ENCODE results near the gene HSF4.

The HSF4 gene

DNA sequence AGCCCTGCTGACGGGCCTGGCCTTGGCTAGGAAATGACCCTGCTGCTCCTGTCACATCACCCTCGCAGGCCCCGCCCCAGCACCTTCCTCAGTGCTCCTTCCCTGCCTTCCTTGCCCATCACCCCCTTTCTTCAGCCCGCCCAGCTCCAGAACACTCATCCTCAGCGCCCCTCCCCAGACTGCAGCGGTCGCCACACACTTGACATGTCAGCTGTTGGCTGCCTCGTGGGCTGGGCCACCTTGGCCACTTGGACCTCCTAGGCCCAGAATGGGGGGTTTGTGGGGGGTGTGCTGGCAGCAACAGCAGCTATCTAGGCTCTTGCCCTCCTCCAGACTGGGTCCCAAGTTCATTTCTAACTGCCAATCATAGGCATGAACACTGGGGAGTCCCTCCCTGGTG lies 45.0 kb downstream of the HSF4 start:
- Histone ChIP-seq H3K27ac (no peak overlapping the region), H3K9me3 (ENCODE audit: severe bottlenecking) (no peaks in the 10 kb centered on the region), H3K27me3 (ENCODE audit: insufficient read depth, low read depth, severe bottlenecking) (no peaks in the 10 kb centered on the region), H3K36me3 (peaks cover 2% of the 10 kb centered on the region; the same call in 1 of the 2 replicates), H3K4me3 (ENCODE audit: low read depth, low read length) (no peak overlapping the region)
- DNase-seq, result no peak
- TF ChIP-seq, protein P1, sequence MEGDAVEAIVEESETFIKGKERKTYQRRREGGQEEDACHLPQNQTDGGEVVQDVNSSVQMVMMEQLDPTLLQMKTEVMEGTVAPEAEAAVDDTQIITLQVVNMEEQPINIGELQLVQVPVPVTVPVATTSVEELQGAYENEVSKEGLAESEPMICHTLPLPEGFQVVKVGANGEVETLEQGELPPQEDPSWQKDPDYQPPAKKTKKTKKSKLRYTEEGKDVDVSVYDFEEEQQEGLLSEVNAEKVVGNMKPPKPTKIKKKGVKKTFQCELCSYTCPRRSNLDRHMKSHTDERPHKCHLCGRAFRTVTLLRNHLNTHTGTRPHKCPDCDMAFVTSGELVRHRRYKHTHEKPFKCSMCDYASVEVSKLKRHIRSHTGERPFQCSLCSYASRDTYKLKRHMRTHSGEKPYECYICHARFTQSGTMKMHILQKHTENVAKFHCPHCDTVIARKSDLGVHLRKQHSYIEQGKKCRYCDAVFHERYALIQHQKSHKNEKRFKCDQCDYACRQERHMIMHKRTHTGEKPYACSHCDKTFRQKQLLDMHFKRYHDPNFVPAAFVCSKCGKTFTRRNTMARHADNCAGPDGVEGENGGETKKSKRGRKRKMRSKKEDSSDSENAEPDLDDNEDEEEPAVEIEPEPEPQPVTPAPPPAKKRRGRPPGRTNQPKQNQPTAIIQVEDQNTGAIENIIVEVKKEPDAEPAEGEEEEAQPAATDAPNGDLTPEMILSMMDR (IDR thresholded peaks at IDR 0.05; ENCODE audit: low read depth, low read length), result no peak

- H3K27me3 ChIP-seq (ENCODE audit: insufficient read depth, low read depth, severe bottlenecking), result no peaks in the 10 kb centered on the region
Observed at GRCh38 chr16:67210069-67210937, 45.8 kb downstream of the HSF4 start.

GRCh38 chr16:67211674-67212073 lies 47.1 kb downstream of the HSF4 start:
- Histone ChIP-seq H3K27me3 (ENCODE audit: insufficient read depth, low read depth, severe bottlenecking) (no peaks in the 10 kb centered on the region), H3K36me3 (no peaks in the 10 kb centered on the region), H3K9me3 (ENCODE audit: severe bottlenecking) (no peaks in the 10 kb centered on the region), H3K27ac (no peak overlapping the region), H3K4me3 (ENCODE audit: low read depth, low read length) (no peak overlapping the region)
- no peak for DNase-seq
- TF ChIP-seq, protein P1 (IDR thresholded peaks at IDR 0.05; ENCODE audit: low read depth, low read length), result no peak

More at GRCh38 chr16:67210069-67210937, 45.8 kb downstream of the HSF4 start:
- Histone ChIP-seq H3K27ac (no peak overlapping the region), H3K4me3 (ENCODE audit: low read depth, low read length) (no peak overlapping the region), H3K36me3 (no peaks in the 10 kb centered on the region), H3K9me3 (ENCODE audit: severe bottlenecking) (no peaks in the 10 kb centered on the region)
- no peak for DNase-seq
- TF ChIP-seq, protein P1 (IDR thresholded peaks at IDR 0.05; ENCODE audit: low read depth, low read length), result no peak

- Histone ChIP-seq H3K27me3 (ENCODE audit: insufficient read depth, low read depth, severe bottlenecking) (no peaks in the 10 kb centered on the region), H3K27ac (no peak overlapping the region), H3K4me3 (ENCODE audit: low read depth, low read length) (no peak overlapping the region), H3K9me3 (ENCODE audit: severe bottlenecking) (no peaks in the 10 kb centered on the region), H3K36me3 (no peaks in the 10 kb centered on the region)
- TF ChIP-seq, protein P1 (IDR thresholded peaks at IDR 0.05; ENCODE audit: low read depth, low read length), result no peak
- DNase-seq, result no peak
Observed at GRCh38 chr16:67212766-67213165, 48.2 kb downstream of the HSF4 start.

- H3K27ac ChIP-seq, result no peak overlapping the region
- TF ChIP-seq, protein P1 (IDR thresholded peaks at IDR 0.05; ENCODE audit: low read depth, low read length), result no peak
- no peaks in the 10 kb centered on the region for H3K27me3 ChIP-seq (ENCODE audit: insufficient read depth, low read depth, severe bottlenecking)
Observed at GRCh38 chr16:67213197-67214019, 48.9 kb downstream of the HSF4 start.

More at GRCh38 chr16:67213197-67214019, 48.9 kb downstream of the HSF4 start:
- Histone ChIP-seq H3K36me3 (no peaks in the 10 kb centered on the region), H3K4me3 (ENCODE audit: low read depth, low read length) (no peak overlapping the region), H3K9me3 (ENCODE audit: severe bottlenecking) (no peaks in the 10 kb centered on the region)
- no peak for DNase-seq

Data from WERI-Rb-1 (cell line).